RKO (cell line): ENCODE results near the gene TEKT3.
A peak's percentile ranks its signal among the peaks of the same experiment; 100 is the strongest.

ENCODE experiments used
- DNase-seq: peaks from one replicate; pipeline ENCODE4 v3.0.0-alpha.2; 2016; ENCODE audit warnings: low spot score

The TEKT3 gene

GRCh38 chr17:15341385-15341849, at the start of gene TEKT3:
TEKT3 (minus strand) TSS chr17:15341597; CDS start chr17:15331585, 10,012 bp downstream.
- no peak for DNase-seq

- no peak for DNase-seq
These were observed 47.1 kb upstream of the TEKT3 start for GRCh38 chr17:15388356-15389041.

GRCh38 chr17:15386083-15386482, 44.7 kb upstream of the TEKT3 start:
- DNase-seq = no peak

GRCh38 chr17:15385305-15385704, 43.9 kb upstream of the TEKT3 start:
- DNase-seq = no peak

- DNase-seq = no peak
These were observed 42.9 kb upstream of the TEKT3 start for GRCh38 chr17:15384142-15384787.

GRCh38 chr17:15382914-15383313, 41.5 kb upstream of the TEKT3 start:
- DNase-seq = no peak

GRCh38 chr17:15381707-15382106, 40.3 kb upstream of the TEKT3 start:
- DNase-seq = no peak

- DNase-seq = no peak
These were observed 39.0 kb upstream of the TEKT3 start for GRCh38 chr17:15380446-15380845.

- no peak for DNase-seq
These were observed 38.3 kb upstream of the TEKT3 start for GRCh38 chr17:15379659-15380058.

GRCh38 chr17:15378243-15378642, 36.8 kb upstream of the TEKT3 start:
- DNase-seq = no peak

GRCh38 chr17:15377616-15378015, 36.2 kb upstream of the TEKT3 start:
- DNase-seq = no peak

GRCh38 chr17:15377200-15377599, 35.8 kb upstream of the TEKT3 start:
- peak; percentile 73 for DNase-seq

GRCh38 chr17:15371376-15372130, 30.2 kb upstream of the TEKT3 start:
- DNase-seq = no peak

- DNase-seq = no peak
These were observed 27.2 kb upstream of the TEKT3 start for GRCh38 chr17:15368600-15368999.

- no peak for DNase-seq
These were observed 24.6 kb upstream of the TEKT3 start for GRCh38 chr17:15366026-15366425.

GRCh38 chr17:15364615-15365014, 23.2 kb upstream of the TEKT3 start:
- DNase-seq = peak; percentile 7

GRCh38 chr17:15363702-15364101, 22.3 kb upstream of the TEKT3 start:
- DNase-seq = no peak

- no peak for DNase-seq
These were observed 20.2 kb upstream of the TEKT3 start for GRCh38 chr17:15361592-15361991.

- no peak for DNase-seq
These were observed 19.8 kb upstream of the TEKT3 start for GRCh38 chr17:15361151-15361550.

- no peak for DNase-seq
These were observed 12.9 kb upstream of the TEKT3 start for GRCh38 chr17:15354256-15354655.

- DNase-seq = peak; percentile 23
These were observed 10.5 kb upstream of the TEKT3 start for GRCh38 chr17:15351925-15352324.

- DNase-seq = no peak
These were observed 10.1 kb upstream of the TEKT3 start for GRCh38 chr17:15351478-15351840.
